Measurements from ENCODE around the gene FGFR2. TPM values are rescaled to one million over a fixed set of nuclear protein-coding genes. Genes with fewer than 3 reads are reported as not detected.

FGFR2 gene
- total RNA-seq, 1 experiment from 2014 or later = 47.1 TPM

- no peaks in the 10 kb centered on the region for H3K36me3 ChIP-seq (replicated peaks; ENCODE audit: control insufficient read depth, insufficient read depth, low read length)
- H3K27me3 ChIP-seq (ENCODE audit: control insufficient read depth, insufficient read depth, low read length) = no peaks in the 10 kb centered on the region
- H3K4me3 ChIP-seq (ENCODE audit: insufficient read depth, low read depth, low read length) = no peak overlapping the region
- no peak for DNase-seq
Observed at GRCh38 chr10:121444520-121445165, 153.6 kb downstream of the FGFR2 start.

DNA sequence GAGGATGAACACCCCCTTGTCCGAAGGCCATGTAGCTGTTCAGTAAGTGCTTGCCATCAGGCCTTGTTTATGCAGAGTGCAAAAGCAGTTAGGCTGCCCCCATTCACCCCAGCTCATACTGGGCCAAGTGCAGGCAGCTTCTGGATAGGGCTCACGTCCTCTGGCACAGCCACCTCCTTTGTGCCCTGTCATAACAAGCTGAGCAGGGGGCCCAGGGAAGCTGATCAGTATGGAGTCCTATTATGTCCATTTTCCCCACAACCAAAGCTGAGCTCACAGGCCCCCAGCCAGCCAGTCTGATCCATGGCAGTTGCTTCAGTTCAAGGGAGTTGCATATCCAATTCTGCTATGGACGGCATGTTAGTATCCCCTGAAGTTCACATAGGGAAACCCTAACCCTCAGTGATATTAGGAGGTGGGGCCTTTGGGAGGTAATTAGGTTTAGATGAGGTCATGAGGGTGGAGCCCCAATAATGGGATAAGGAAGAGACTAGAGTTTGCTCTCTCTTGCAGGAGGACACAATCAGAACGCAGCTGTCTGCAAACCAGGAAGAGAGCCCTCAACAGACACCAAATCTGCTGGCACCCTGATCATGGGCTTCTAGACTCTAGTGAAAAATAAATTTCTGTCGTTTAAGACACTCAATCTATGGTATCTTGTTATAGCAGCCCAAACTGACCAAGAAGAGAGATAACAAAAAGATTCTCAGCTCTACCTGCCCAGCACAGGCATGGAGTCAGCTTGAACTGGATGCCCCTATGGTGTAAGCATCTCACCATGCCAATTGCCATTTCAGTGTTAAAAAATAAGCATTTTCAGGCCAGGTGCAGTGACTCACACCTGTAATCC, 155.9 kb downstream of the FGFR2 start:
- no peaks in the 10 kb centered on the region for H3K36me3 ChIP-seq (replicated peaks; ENCODE audit: control insufficient read depth, insufficient read depth, low read length)
- no peak overlapping the region for H3K4me3 ChIP-seq (ENCODE audit: insufficient read depth, low read depth, low read length)
- no peak for DNase-seq
- no peaks in the 10 kb centered on the region for H3K27me3 ChIP-seq (ENCODE audit: control insufficient read depth, insufficient read depth, low read length)

DNA sequence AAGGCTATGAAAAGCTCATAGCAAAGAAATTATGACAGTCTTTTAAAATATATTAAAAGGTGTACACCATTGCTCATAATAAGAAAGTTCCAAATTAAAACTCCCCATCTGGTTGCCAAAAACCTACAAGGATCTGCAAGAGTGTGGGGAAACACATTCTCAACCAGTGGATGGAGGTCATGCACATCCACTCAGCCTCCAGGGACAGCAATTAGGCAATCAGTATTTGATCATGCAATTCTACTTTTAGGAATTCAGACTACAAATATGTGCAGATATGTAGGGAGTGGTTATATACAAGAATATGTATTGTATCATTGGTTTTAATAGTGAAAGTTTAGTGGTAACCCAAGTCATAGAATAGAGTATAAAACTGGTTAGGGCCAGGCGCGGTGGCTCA, 157.8 kb downstream of the FGFR2 start:
- H3K4me3 ChIP-seq (ENCODE audit: insufficient read depth, low read depth, low read length) = no peak overlapping the region
- DNase-seq = no peak
- no peaks in the 10 kb centered on the region for H3K27me3 ChIP-seq (ENCODE audit: control insufficient read depth, insufficient read depth, low read length)
- H3K36me3 ChIP-seq (replicated peaks; ENCODE audit: control insufficient read depth, insufficient read depth, low read length) = no peaks in the 10 kb centered on the region

GRCh38 chr10:121438333-121438732, 159.9 kb downstream of the FGFR2 start:
- no peaks in the 10 kb centered on the region for H3K36me3 ChIP-seq (replicated peaks; ENCODE audit: control insufficient read depth, insufficient read depth, low read length)
- no peaks in the 10 kb centered on the region for H3K27me3 ChIP-seq (ENCODE audit: control insufficient read depth, insufficient read depth, low read length)
- no peak overlapping the region for H3K4me3 ChIP-seq (ENCODE audit: insufficient read depth, low read depth, low read length)
- DNase-seq = no peak

GRCh38 chr10:121437596-121437995, 160.6 kb downstream of the FGFR2 start:
- H3K36me3 ChIP-seq (replicated peaks; ENCODE audit: control insufficient read depth, insufficient read depth, low read length) = no peaks in the 10 kb centered on the region
- DNase-seq = no peak
- H3K4me3 ChIP-seq (ENCODE audit: insufficient read depth, low read depth, low read length) = no peak overlapping the region
- H3K27me3 ChIP-seq (ENCODE audit: control insufficient read depth, insufficient read depth, low read length) = no peaks in the 10 kb centered on the region

- no peaks in the 10 kb centered on the region for H3K27me3 ChIP-seq (ENCODE audit: control insufficient read depth, insufficient read depth, low read length)
- H3K4me3 ChIP-seq (ENCODE audit: insufficient read depth, low read depth, low read length) = no peak overlapping the region
- DNase-seq = no peak
- no peaks in the 10 kb centered on the region for H3K36me3 ChIP-seq (replicated peaks; ENCODE audit: control insufficient read depth, insufficient read depth, low read length)
Observed at GRCh38 chr10:121436630-121437341, 161.5 kb downstream of the FGFR2 start.

- no peaks in the 10 kb centered on the region for H3K36me3 ChIP-seq (replicated peaks; ENCODE audit: control insufficient read depth, insufficient read depth, low read length)
- no peak for DNase-seq
- H3K4me3 ChIP-seq (ENCODE audit: insufficient read depth, low read depth, low read length) = no peak overlapping the region
- no peaks in the 10 kb centered on the region for H3K27me3 ChIP-seq (ENCODE audit: control insufficient read depth, insufficient read depth, low read length)
Observed at GRCh38 chr10:121436281-121436629, 162.0 kb downstream of the FGFR2 start.

GRCh38 chr10:121435099-121435875, 163.0 kb downstream of the FGFR2 start:
- Histone ChIP-seq H3K36me3 (replicated peaks; ENCODE audit: control insufficient read depth, insufficient read depth, low read length) (no peaks in the 10 kb centered on the region), H3K4me3 (ENCODE audit: insufficient read depth, low read depth, low read length) (no peak overlapping the region), H3K27me3 (ENCODE audit: control insufficient read depth, insufficient read depth, low read length) (no peaks in the 10 kb centered on the region)
- no peak for DNase-seq

- H3K27me3 ChIP-seq (ENCODE audit: control insufficient read depth, insufficient read depth, low read length) = no peaks in the 10 kb centered on the region
- H3K4me3 ChIP-seq (ENCODE audit: insufficient read depth, low read depth, low read length) = no peak overlapping the region
- DNase-seq = no peak
- H3K36me3 ChIP-seq (replicated peaks; ENCODE audit: control insufficient read depth, insufficient read depth, low read length) = no peaks in the 10 kb centered on the region
Observed at GRCh38 chr10:121433965-121434364, 164.3 kb downstream of the FGFR2 start.

- Histone ChIP-seq H3K4me3 (ENCODE audit: insufficient read depth, low read depth, low read length) (no peak overlapping the region), H3K27me3 (ENCODE audit: control insufficient read depth, insufficient read depth, low read length) (no peaks in the 10 kb centered on the region), H3K36me3 (replicated peaks; ENCODE audit: control insufficient read depth, insufficient read depth, low read length) (no peaks in the 10 kb centered on the region; the same call in 1 of the 2 replicates)
- DNase-seq = no peak
Observed at GRCh38 chr10:121428867-121429266, 169.4 kb downstream of the FGFR2 start.
